Left ventricle myocardium inferior (tissue), 1 donor: ENCODE results near the gene CCDC107. TPM values are rescaled to one million over a fixed set of nuclear protein-coding genes. Genes with fewer than 3 reads are reported as not detected.

Source experiments
- DNase-seq: peaks from one replicate; pipeline ENCODE4 v3.0.0-alpha.2; 2020
- H3K27ac ChIP-seq: fragments of 200-600 bp; replicated peaks from 2 replicates; pipeline ENCODE4 v1.8.0; 2021
- H3K27me3 ChIP-seq: fragments of 200-600 bp; 2 replicates; pipeline ENCODE4 v1.8.0; 2021; ENCODE audit warnings: low read depth
- H3K36me3 ChIP-seq: fragments of 200-600 bp; 2 replicates; pipeline ENCODE4 v1.8.0; 2021
- H3K4me1 ChIP-seq: fragments of 200-600 bp; 2 replicates; pipeline ENCODE4 v1.8.0; 2021
- H3K4me3 ChIP-seq: fragments of 200-600 bp; 2 replicates; pipeline ENCODE4 v1.8.0; 2021; ENCODE audit warnings: mild to moderate bottlenecking, moderate library complexity
- H3K9me3 ChIP-seq: fragments of 200-600 bp; replicated peaks from 2 replicates; pipeline ENCODE4 v1.8.0; 2021
- intact Hi-C: fragments of 100-400 bp; cut with micrococcal nuclease; formaldehyde crosslinking; loops from one replicate; pipeline ENCODE4 v1.11.0; 2022
- total RNA-seq: library from RNA; stranded (reverse); fragmentation: NEBNext Ultra II Directional; extraction: Animal tissue kit (Norgen Biotek cat#: 25700); gene quantifications from one replicate; pipeline ENCODE4 v1.2.1, GENCODE V29; 2021
- TF ChIP-seq, protein P1 (sequence below): fragments of 200-600 bp; IDR thresholded peaks from 2 replicates; pipeline ENCODE4 v1.8.0; 2021; ENCODE audit warnings: antibody characterized with exemption, mild to moderate bottlenecking, borderline replicate concordance
- donor health status: DM: no; HTN: yes; CAD: no; lungs with severe emphysema.

The CCDC107 gene
- total RNA-seq, 1 donor from 2014 or later: 44.3 TPM

DNA sequence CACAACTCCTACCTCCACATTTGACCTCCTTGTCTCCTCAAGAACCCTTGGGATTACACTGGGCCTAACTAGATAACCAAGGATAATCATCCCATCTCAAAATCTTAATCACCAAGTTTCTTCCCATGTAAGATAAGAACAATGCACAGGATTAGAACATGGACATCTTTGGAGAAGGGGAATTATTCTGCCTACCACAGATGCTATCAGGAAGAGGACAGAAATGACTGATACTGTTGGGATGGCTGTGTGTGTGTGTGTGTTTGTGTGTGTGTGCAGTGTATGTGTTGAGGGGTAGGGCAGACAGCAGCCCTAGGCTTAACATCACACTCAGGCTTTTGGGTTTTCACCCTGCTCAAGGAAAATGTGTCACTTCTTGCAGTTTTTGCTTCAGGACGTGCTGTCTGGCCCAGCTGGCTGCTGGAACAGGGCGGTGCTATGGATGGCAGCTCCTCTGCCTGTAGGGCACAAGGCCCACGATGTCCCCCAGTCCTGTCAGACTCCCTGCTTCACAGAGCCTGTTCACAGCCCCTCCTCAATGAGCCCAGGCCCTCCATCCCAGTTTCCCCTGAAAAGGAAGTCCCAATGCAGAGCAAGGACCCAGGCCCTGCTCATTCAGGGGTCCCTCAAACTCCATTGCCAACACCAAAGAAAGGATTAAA is 23.4 kb downstream of the CCDC107 start:
- no peaks in the 10 kb centered on the region for H3K9me3 ChIP-seq
- H3K27ac ChIP-seq: peak overlapping the region; percentile 30
- no peaks in the 10 kb centered on the region for H3K27me3 ChIP-seq
- H3K36me3 ChIP-seq: peaks cover 41% of the 10 kb centered on the region
- DNase-seq: no peak
- no peak overlapping the region for H3K4me3 ChIP-seq
- peaks cover 31% of the 10 kb centered on the region for H3K4me1 ChIP-seq
- TF ChIP-seq, protein P1, sequence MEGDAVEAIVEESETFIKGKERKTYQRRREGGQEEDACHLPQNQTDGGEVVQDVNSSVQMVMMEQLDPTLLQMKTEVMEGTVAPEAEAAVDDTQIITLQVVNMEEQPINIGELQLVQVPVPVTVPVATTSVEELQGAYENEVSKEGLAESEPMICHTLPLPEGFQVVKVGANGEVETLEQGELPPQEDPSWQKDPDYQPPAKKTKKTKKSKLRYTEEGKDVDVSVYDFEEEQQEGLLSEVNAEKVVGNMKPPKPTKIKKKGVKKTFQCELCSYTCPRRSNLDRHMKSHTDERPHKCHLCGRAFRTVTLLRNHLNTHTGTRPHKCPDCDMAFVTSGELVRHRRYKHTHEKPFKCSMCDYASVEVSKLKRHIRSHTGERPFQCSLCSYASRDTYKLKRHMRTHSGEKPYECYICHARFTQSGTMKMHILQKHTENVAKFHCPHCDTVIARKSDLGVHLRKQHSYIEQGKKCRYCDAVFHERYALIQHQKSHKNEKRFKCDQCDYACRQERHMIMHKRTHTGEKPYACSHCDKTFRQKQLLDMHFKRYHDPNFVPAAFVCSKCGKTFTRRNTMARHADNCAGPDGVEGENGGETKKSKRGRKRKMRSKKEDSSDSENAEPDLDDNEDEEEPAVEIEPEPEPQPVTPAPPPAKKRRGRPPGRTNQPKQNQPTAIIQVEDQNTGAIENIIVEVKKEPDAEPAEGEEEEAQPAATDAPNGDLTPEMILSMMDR: no peak
- intact Hi-C loops: no loop called here

DNA sequence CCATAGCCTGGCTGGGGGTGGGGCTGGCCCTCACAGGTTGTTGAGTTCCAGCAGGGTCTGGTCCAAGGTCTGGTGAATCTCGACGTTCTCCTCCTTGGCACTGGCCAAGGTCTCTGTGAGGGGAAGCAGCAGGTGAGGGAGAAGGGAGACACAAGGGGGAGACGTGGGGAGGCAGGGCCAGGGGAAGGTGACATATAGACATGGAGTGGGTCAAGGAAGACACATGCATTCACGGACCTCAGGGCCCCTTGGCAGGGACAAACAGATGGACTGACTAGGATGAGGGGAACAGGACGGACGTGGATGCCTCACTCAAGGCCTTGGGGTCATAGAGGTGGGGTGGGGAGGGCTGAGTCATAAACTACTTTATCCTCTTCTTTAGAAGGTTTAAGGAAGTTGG is 24.0 kb downstream of the CCDC107 start:
- peak overlapping the region; percentile 30 for H3K27ac ChIP-seq
- H3K9me3 ChIP-seq: no peaks in the 10 kb centered on the region
- TF ChIP-seq, protein P1: no peak
- no peaks in the 10 kb centered on the region for H3K27me3 ChIP-seq
- intact Hi-C loops: no loop called here
- H3K4me1 ChIP-seq: peaks cover 36% of the 10 kb centered on the region
- peaks cover 41% of the 10 kb centered on the region for H3K36me3 ChIP-seq
- no peak for DNase-seq
- no peak overlapping the region for H3K4me3 ChIP-seq

DNA sequence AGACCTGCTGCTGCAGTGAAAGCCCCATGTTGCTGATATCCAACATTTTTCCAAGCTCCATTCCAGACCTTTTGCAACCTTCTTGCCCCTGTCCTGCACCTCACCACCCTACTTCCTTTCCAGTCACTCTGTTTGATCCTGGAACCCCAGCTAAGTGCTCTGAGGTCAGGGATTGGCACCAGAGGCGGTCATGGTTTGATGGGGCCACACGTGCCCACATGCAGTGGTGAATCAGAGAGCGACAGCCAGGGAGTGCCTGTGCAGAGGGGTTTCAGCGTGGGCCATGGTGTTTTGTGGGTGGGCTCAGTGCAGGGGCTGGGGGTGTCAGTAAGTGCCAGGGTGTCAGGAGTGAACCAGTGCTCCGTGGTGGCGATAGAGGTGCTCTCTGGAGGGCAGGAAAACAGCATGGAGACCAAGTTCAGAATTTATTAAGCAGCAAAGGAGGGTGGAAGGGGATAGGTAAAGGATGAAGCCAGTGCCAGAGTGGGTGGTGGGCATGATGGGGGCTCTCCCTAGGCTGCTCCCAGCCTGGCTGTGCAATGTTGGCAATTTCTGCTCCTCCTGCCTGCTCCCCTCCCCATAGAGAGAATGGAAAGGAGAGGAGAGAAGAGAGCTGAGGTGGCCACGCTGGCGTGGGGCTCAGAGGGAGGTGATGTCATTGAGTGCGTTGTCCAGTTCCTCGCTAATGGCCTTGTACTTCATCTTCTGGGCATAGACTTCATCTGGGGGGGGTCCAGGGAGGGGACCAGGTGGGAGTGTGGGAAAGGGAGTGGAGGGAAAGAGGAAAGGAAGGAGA is 24.6 kb downstream of the CCDC107 start:
- H3K27me3 ChIP-seq: no peaks in the 10 kb centered on the region
- peaks cover 43% of the 10 kb centered on the region for H3K4me1 ChIP-seq
- peak overlapping the region; percentile 8 for H3K27ac ChIP-seq
- no peak for DNase-seq
- intact Hi-C loops: no loop called here
- no peak overlapping the region for H3K4me3 ChIP-seq
- TF ChIP-seq, protein P1: no peak
- peaks cover 47% of the 10 kb centered on the region for H3K36me3 ChIP-seq
- no peaks in the 10 kb centered on the region for H3K9me3 ChIP-seq

DNA sequence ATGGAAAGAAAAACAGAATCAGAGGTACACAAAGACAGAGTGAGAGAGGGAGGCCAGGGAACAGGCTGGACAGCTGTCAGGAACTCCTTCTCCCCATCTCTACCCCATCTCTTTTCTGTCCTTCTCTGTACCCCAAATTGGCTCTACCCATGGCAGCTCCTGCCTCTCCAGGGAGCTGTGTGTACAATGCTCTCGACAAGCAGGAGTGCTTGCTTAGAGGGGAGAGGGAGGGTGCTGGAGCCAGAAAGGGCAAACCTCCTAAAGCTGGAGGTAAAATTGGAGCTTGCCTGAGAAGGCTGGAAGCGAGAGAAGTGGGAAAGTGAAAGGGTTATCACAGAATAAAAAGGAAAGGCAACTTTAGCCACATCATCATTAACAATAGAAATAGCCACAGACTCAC is 25.2 kb downstream of the CCDC107 start:
- Histone ChIP-seq H3K4me1 (peaks cover 49% of the 10 kb centered on the region), H3K4me3 (no peak overlapping the region), H3K27me3 (no peaks in the 10 kb centered on the region), H3K36me3 (peaks cover 48% of the 10 kb centered on the region), H3K27ac (no peak overlapping the region), H3K9me3 (no peaks in the 10 kb centered on the region)
- TF ChIP-seq, protein P1: no peak
- intact Hi-C loops: no loop called here
- no peak for DNase-seq

DNA sequence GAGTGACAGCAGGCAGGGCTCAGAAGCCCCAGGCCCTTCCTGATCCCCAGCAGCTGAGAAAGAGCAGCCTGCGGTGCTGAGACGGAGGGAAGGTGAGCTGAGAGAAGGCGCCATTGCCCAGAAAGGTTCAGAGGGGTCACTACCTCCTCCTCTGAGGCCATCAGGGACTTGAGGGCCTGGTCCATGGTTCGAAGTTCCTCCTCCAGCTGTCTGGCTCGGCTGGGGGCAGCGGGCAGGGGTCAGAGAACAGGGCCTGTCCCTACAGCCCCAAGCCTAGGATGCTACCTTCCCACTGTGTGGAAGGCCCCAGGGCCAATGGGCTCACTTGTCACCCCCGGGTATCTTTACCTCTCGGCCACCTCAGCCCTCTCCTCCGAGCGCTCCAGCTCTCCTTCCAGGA is 26.8 kb downstream of the CCDC107 start:
- no peaks in the 10 kb centered on the region for H3K9me3 ChIP-seq
- intact Hi-C loops: no loop called here
- no peak for DNase-seq
- TF ChIP-seq, protein P1: no peak
- H3K4me3 ChIP-seq: peak overlapping the region; percentile 78
- peak overlapping the region; percentile 98 for H3K27ac ChIP-seq
- no peaks in the 10 kb centered on the region for H3K27me3 ChIP-seq
- H3K4me1 ChIP-seq: peaks cover 62% of the 10 kb centered on the region
- H3K36me3 ChIP-seq: peaks cover 48% of the 10 kb centered on the region
